Type B pancreatic cell (in vitro differentiated cells): ENCODE results near the gene MKI67. TPM values are rescaled to one million over a fixed set of nuclear protein-coding genes. Genes with fewer than 3 reads are reported as not detected.
A peak's percentile ranks its signal among the peaks of the same experiment; 100 is the strongest.
"Not testable (repeated sequence)": the region's sequence is repeated elsewhere in the genome, so short reads cannot be mapped to it uniquely, and the experiment has no call there.

Experiments used
- DNase-seq: peaks from one replicate; pipeline ENCODE4 v3.0.0; 2021; ENCODE audit warnings: mixed read lengths; ENCODE audit not compliant: unreplicated experiment; ENCODE audit errors: extremely low spot score
- H3K27ac Mint-ChIP-seq: 2 replicates; pipeline ENCODE4 v1.8.0; 2021; ENCODE audit warnings: mild to moderate bottlenecking, mixed read lengths
- H3K27me3 Mint-ChIP-seq: 2 replicates; pipeline ENCODE4 v1.8.0; 2021; ENCODE audit warnings: mixed read lengths
- H3K36me3 Mint-ChIP-seq: 2 replicates; pipeline ENCODE4 v1.8.0; 2021; ENCODE audit warnings: mixed read lengths
- H3K4me1 Mint-ChIP-seq: one replicate; pipeline ENCODE4 v1.8.0; 2021; ENCODE audit warnings: mixed read lengths; ENCODE audit not compliant: unreplicated experiment
- H3K4me3 Mint-ChIP-seq: 2 replicates; pipeline ENCODE4 v1.8.0; 2021; ENCODE audit warnings: mild to moderate bottlenecking, mixed read lengths
- H3K9me3 Mint-ChIP-seq: 2 replicates; pipeline ENCODE4 v1.8.0; 2021; ENCODE audit warnings: mixed read lengths
- CTCF ChIP-seq: fragments of 200-600 bp; sonication (generic); conservative IDR thresholded peaks from 2 replicates; pipeline ENCODE4 v1.5.0; 2021; ENCODE audit warnings: antibody characterized with exemption, mild to moderate bottlenecking
- total RNA-seq: library from RNA; stranded (reverse); gene quantifications from 2 replicates; pipeline ENCODE4 v1.2.1, GENCODE V29; 2021; ENCODE audit warnings: low replicate concordance

Gene MKI67
- total RNA-seq, 1 donor from 2014 or later, result 104 TPM

GRCh38 chr10:128147064-128147463 is 20.8 kb upstream of the MKI67 start:
- no peak overlapping the region for H3K27ac Mint-ChIP-seq
- no peaks in the 10 kb centered on the region for H3K36me3 Mint-ChIP-seq
- H3K4me1 Mint-ChIP-seq, result peaks cover 14% of the 10 kb centered on the region
- peaks cover 57% of the 10 kb centered on the region for H3K27me3 Mint-ChIP-seq
- H3K9me3 Mint-ChIP-seq, result no peaks in the 10 kb centered on the region
- no peak for TF ChIP-seq CTCF
- H3K4me3 Mint-ChIP-seq, result no peak overlapping the region
- no peak for DNase-seq

- no peak for TF ChIP-seq CTCF
- no peaks in the 10 kb centered on the region for H3K36me3 Mint-ChIP-seq
- peaks cover 4% of the 10 kb centered on the region for H3K4me1 Mint-ChIP-seq
- H3K4me3 Mint-ChIP-seq, result no peak overlapping the region
- H3K27ac Mint-ChIP-seq, result no peak overlapping the region
- DNase-seq, result no peak
- H3K27me3 Mint-ChIP-seq, result peaks cover 42% of the 10 kb centered on the region
- no peaks in the 10 kb centered on the region for H3K9me3 Mint-ChIP-seq
Observed at GRCh38 chr10:128144547-128144946, 18.3 kb upstream of the MKI67 start.

GRCh38 chr10:128143531-128143930 is 17.3 kb upstream of the MKI67 start:
- DNase-seq, result no peak
- H3K27me3 Mint-ChIP-seq, result peaks cover 36% of the 10 kb centered on the region
- no peak overlapping the region for H3K27ac Mint-ChIP-seq
- no peak overlapping the region for H3K4me3 Mint-ChIP-seq
- no peaks in the 10 kb centered on the region for H3K9me3 Mint-ChIP-seq
- TF ChIP-seq CTCF, result no peak
- no peaks in the 10 kb centered on the region for H3K36me3 Mint-ChIP-seq
- peaks cover 4% of the 10 kb centered on the region for H3K4me1 Mint-ChIP-seq

GRCh38 chr10:128140425-128140824 is 14.2 kb upstream of the MKI67 start:
- no peak overlapping the region for H3K27ac Mint-ChIP-seq
- H3K9me3 Mint-ChIP-seq, result no peaks in the 10 kb centered on the region
- TF ChIP-seq CTCF, result no peak
- peaks cover 13% of the 10 kb centered on the region for H3K27me3 Mint-ChIP-seq
- H3K4me3 Mint-ChIP-seq, result no peak overlapping the region
- no peaks in the 10 kb centered on the region for H3K4me1 Mint-ChIP-seq
- H3K36me3 Mint-ChIP-seq, result no peaks in the 10 kb centered on the region
- DNase-seq, result no peak

GRCh38 chr10:128138429-128138828 is 12.2 kb upstream of the MKI67 start:
- not testable (repeated sequence) for H3K4me1 Mint-ChIP-seq, H3K9me3 Mint-ChIP-seq, H3K27ac Mint-ChIP-seq, H3K27me3 Mint-ChIP-seq, H3K36me3 Mint-ChIP-seq, H3K4me3 Mint-ChIP-seq
- DNase-seq, result peak; percentile 3

GRCh38 chr10:128137877-128138276 is 11.7 kb upstream of the MKI67 start:
- no peaks in the 10 kb centered on the region for H3K36me3 Mint-ChIP-seq
- no peak overlapping the region for H3K27ac Mint-ChIP-seq
- TF ChIP-seq CTCF, result no peak
- no peak overlapping the region for H3K4me3 Mint-ChIP-seq
- H3K9me3 Mint-ChIP-seq, result no peaks in the 10 kb centered on the region
- DNase-seq, result no peak
- H3K4me1 Mint-ChIP-seq, result no peaks in the 10 kb centered on the region
- peaks cover 1% of the 10 kb centered on the region for H3K27me3 Mint-ChIP-seq
